GM12878 (cell line): ENCODE measurements around the gene TMC4. TPM values are rescaled to one million over a fixed set of nuclear protein-coding genes. Genes with fewer than 3 reads are reported as not detected.

Experiments used
- ATF2 ChIP-seq: IDR thresholded peaks from 2 replicates; pipeline ENCODE4 v1.6.1; 2012; ENCODE audit warnings: low read length, inconsistent platforms
- ATF7 ChIP-seq: fragments of 450-650 bp; IDR thresholded peaks from 2 replicates; pipeline ENCODE4 v1.6.1; 2016; ENCODE audit warnings: low read depth, mild to moderate bottlenecking
- BACH1 ChIP-seq: fragments of 450-650 bp; IDR thresholded peaks from 2 replicates; pipeline ENCODE4 v1.6.1; 2017; ENCODE audit warnings: mild to moderate bottlenecking, borderline replicate concordance
- BMI1 ChIP-seq: fragments of 450-650 bp; IDR thresholded peaks from 2 replicates; pipeline ENCODE4 v1.6.1; 2016; ENCODE audit warnings: mild to moderate bottlenecking, moderate library complexity, borderline replicate concordance
- BRCA1 ChIP-seq: IDR thresholded peaks from 2 replicates; pipeline ENCODE4 v1.6.1; 2011; ENCODE audit warnings: low read depth, low read length, improper control_type of control experiment
- CHD4 ChIP-seq: fragments of 200-600 bp; sonication (generic); IDR thresholded peaks from 2 replicates; pipeline ENCODE4 v1.6.1; 2016; ENCODE audit warnings: mild to moderate bottlenecking
- CTCF ChIP-seq, 3 experiments: IDR thresholded peaks in 2 of 3; conservative IDR thresholded peaks in 1 of 3; 2 replicates each; pipeline ENCODE4 v1.5.1; 2011; ENCODE audit warnings: low read depth in 3 of 3, low read length in 3 of 3, mild to moderate bottlenecking in 3 of 3, control low read depth in 2 of 3, moderate library complexity in 2 of 3, inconsistent platforms in 1 of 3, mixed read lengths in 1 of 3; ENCODE audit not compliant: control insufficient read depth in 2 of 3, insufficient read depth in 1 of 3; ENCODE audit errors: extremely low read depth in 1 of 3
- EED ChIP-seq: sonication (generic); IDR thresholded peaks from 2 replicates; pipeline ENCODE4 v1.6.1; 2016; ENCODE audit warnings: antibody characterized with exemption, low read depth
- FOXK2 ChIP-seq: fragments of 450-650 bp; IDR thresholded peaks from 2 replicates; pipeline ENCODE4 v1.6.1; 2017; ENCODE audit warnings: mild to moderate bottlenecking, moderate library complexity
- GATAD2B ChIP-seq: fragments of 450-650 bp; conservative IDR thresholded peaks from 2 replicates; pipeline ENCODE4 v1.6.1; 2017; ENCODE audit warnings: low read depth, mild to moderate bottlenecking, moderate library complexity
- IRF4 ChIP-seq: IDR thresholded peaks from 2 replicates; pipeline ENCODE4 v1.6.1; 2011; ENCODE audit warnings: low read depth, low read length
- KDM1A ChIP-seq: fragments of 200-600 bp; sonication (generic); IDR thresholded peaks from 2 replicates; pipeline ENCODE4 v1.6.1; 2016; ENCODE audit warnings: borderline replicate concordance
- MEF2A ChIP-seq: IDR thresholded peaks from 2 replicates; pipeline ENCODE4 v1.6.1; 2011; ENCODE audit warnings: low read depth, mild to moderate bottlenecking, low read length, moderate library complexity; ENCODE audit not compliant: insufficient read depth
- MXI1 ChIP-seq: fragments of 150-350 bp; IDR thresholded peaks from 2 replicates; pipeline ENCODE4 v1.6.1; 2011; ENCODE audit warnings: low read depth, mild to moderate bottlenecking, inconsistent platforms, low read length, improper control_type of control experiment
- MYB ChIP-seq: fragments of 150-350 bp; IDR thresholded peaks from 2 replicates; pipeline ENCODE4 v1.6.1; 2014; ENCODE audit warnings: mild to moderate bottlenecking, low read depth, low read length, borderline replicate concordance
- NR2C1 ChIP-seq: fragments of 450-650 bp; IDR thresholded peaks from 2 replicates; pipeline ENCODE4 v1.6.1; 2017; ENCODE audit warnings: antibody characterized with exemption, mild to moderate bottlenecking, moderate library complexity
- RBBP5 ChIP-seq: fragments of 200-600 bp; sonication (generic); conservative IDR thresholded peaks from 2 replicates; pipeline ENCODE4 v1.6.1; 2016
- RELA ChIP-seq: fragments of 450-650 bp; IDR thresholded peaks from 2 replicates; pipeline ENCODE4 v1.8.0; 2014; ENCODE audit warnings: borderline replicate concordance; ENCODE audit not compliant: partially characterized antibody
- RUNX3 ChIP-seq: IDR thresholded peaks from 2 replicates; pipeline ENCODE4 v1.6.1; 2012; ENCODE audit warnings: low read length, inconsistent platforms
- STAT3 ChIP-seq: IDR thresholded peaks from 2 replicates; pipeline ENCODE4 v1.6.1; 2011; ENCODE audit warnings: low read depth, low read length, improper control_type of control experiment
- TARDBP ChIP-seq: IDR thresholded peaks from 2 replicates; pipeline ENCODE4 v1.6.1; 2016; ENCODE audit warnings: borderline replicate concordance
- ZNF207 ChIP-seq: fragments of 450-650 bp; IDR thresholded peaks from 2 replicates; pipeline ENCODE4 v1.6.1; 2014; ENCODE audit warnings: antibody characterized with exemption, mild to moderate bottlenecking, borderline replicate concordance
- ZZZ3 ChIP-seq: IDR thresholded peaks from 2 replicates; pipeline ENCODE4 v1.6.1; 2011; ENCODE audit warnings: low read depth; ENCODE audit not compliant: control insufficient read depth, insufficient read length
- polyA plus RNA-seq, 11 experiments: library from polyadenylated mRNA; depleted of rRNA in 4 of 11; unstranded in 6 of 11; stranded (reverse) in 5 of 11; fragments of >200 nt; fragmentation: Nextera tagmentation in 4 of 11; fragmentation: Illumina TruSeq in 1 of 11; extraction: Ambion mirVana in 4 of 11; extraction: Trizol in 1 of 11; gene quantifications; 1 replicate in 1 of 11; 2 replicates in 10 of 11; pipeline versions ENCODE4 v1.2.1 to v1.2.3, GENCODE V29; 2011 to 2016; ENCODE audit warnings: inconsistent platforms in 2 of 11, missing spikeins in 2 of 11, low read depth in 1 of 11
- total RNA-seq, 4 experiments: library from RNA; depleted of rRNA in 3 of 4; stranded (reverse); fragments of >200 nt in 3 of 4; fragmentation: Illumina TruSeq in 1 of 4; extraction: Trizol in 1 of 4; gene quantifications; 2 replicates each; pipeline versions ENCODE4 v1.2.1 to v1.2.3, GENCODE V29; 2013 to 2021
- TF ChIP-seq, protein P1 (sequence below): IDR thresholded peaks from 2 replicates; pipeline ENCODE4 v1.6.1; 2012; ENCODE audit warnings: mild to moderate bottlenecking, low read depth, low read length
- TF ChIP-seq, protein P2 (sequence below): IDR thresholded peaks from 2 replicates; pipeline ENCODE4 v1.6.1; 2012; ENCODE audit warnings: low read depth, low read length, improper control_type of control experiment

The TMC4 gene
- total and polyA plus RNA-seq, 10 of the 15 experiments (the other 5 are each of a cell fraction or from before 2014, with no cell fraction given): 0.33 to 0.83 (median 0.74) TPM; not detected in 7

- TF ChIP-seq CTCF (IDR thresholded peaks at IDR 0.05 in 2 of 3, conservative IDR thresholded peaks at IDR 0.05 in 1 of 3; ENCODE audit: control insufficient read depth in 2 of 3, extremely low read depth in 1 of 3, insufficient read depth in 1 of 3, low read depth in 3 of 3, low read length in 3 of 3) (no peak), IRF4 (0 out of 2 replicates have a peak, but pooled peaks have one; percentile 38), MYB (no peak; the same call in 1 of the 2 replicates), BRCA1 (no peak), CHD4 (no peak), NR2C1 (peak; percentile 61), FOXK2 (peak; percentile 83), TARDBP (peak; percentile 100), STAT3 (no peak), EED (no peak), BACH1 (no peak), ATF2 (no peak), GATAD2B (peak; percentile 84), ZNF207 (peak; percentile 99), ZZZ3 (no peak), MXI1 (peak; percentile 95), RBBP5 (no peak), BMI1 (no peak), KDM1A (no peak), RELA (peak; percentile 34), RUNX3 (peak; percentile 96), ATF7 (peak; percentile 86), MEF2A (peak; percentile 30; the same call in 1 of the 2 replicates)
- TF ChIP-seq, protein P1, sequence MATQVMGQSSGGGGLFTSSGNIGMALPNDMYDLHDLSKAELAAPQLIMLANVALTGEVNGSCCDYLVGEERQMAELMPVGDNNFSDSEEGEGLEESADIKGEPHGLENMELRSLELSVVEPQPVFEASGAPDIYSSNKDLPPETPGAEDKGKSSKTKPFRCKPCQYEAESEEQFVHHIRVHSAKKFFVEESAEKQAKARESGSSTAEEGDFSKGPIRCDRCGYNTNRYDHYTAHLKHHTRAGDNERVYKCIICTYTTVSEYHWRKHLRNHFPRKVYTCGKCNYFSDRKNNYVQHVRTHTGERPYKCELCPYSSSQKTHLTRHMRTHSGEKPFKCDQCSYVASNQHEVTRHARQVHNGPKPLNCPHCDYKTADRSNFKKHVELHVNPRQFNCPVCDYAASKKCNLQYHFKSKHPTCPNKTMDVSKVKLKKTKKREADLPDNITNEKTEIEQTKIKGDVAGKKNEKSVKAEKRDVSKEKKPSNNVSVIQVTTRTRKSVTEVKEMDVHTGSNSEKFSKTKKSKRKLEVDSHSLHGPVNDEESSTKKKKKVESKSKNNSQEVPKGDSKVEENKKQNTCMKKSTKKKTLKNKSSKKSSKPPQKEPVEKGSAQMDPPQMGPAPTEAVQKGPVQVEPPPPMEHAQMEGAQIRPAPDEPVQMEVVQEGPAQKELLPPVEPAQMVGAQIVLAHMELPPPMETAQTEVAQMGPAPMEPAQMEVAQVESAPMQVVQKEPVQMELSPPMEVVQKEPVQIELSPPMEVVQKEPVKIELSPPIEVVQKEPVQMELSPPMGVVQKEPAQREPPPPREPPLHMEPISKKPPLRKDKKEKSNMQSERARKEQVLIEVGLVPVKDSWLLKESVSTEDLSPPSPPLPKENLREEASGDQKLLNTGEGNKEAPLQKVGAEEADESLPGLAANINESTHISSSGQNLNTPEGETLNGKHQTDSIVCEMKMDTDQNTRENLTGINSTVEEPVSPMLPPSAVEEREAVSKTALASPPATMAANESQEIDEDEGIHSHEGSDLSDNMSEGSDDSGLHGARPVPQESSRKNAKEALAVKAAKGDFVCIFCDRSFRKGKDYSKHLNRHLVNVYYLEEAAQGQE: no peak
- TF ChIP-seq, protein P2, sequence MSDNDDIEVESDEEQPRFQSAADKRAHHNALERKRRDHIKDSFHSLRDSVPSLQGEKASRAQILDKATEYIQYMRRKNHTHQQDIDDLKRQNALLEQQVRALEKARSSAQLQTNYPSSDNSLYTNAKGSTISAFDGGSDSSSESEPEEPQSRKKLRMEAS: peak; percentile 61
Observed at GRCh38 chr19:54115109-54116063, 57.6 kb downstream of the TMC4 start, which contains the start of the genes PRPF31 and TFPT (continued).
